NCI-H1436 treated with DMSO at 0.1 percent for 48 hours (cell line): ENCODE measurements around the gene SFMBT2.
"Not testable (repeated sequence)": the region's sequence is repeated elsewhere in the genome, so short reads cannot be mapped to it uniquely, and the experiment has no call there.

Experiments used
- DNase-seq: peaks from one replicate; lab custom pipeline; 2025; lab: John Stamatoyannopoulos, UW

The SFMBT2 gene

DNA sequence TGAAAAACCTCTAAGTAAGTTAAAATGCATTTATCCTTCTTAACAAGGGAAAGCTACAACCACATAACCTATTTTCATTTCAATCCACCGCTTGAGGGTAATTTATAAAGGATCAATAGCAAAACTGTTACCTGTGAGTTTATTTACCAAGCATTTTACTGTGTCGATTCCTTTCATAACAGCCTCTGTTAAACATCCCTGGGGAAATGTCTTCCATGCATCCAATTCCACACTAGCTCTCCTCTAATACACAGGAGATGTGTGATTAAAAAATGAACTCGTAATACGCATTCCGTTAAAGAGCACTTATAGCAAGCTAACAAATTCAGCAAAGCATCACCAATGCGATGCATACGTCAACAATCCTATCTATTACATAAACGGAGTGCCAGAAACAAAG lies 185.7 kb downstream of the SFMBT2 start:
- DNase-seq = no peak

DNA sequence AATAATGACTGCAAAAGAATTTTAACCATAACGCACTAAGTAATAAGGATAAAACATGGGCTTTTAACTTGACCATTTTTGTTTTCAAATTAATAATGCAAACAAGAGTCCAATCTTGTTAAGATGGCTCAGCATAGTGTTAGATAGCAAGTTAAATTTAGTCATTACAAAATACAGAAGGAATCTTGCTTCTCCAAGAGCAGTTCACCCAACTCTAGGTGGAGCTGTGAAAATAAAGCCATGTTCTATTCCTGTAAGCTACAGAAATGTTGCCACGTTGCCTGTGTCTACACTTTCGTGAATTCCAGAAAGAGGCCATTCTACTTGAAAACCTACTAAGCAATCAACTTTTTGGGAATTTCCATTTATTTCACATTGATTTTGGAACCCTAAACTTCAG lies 191.9 kb downstream of the SFMBT2 start:
- DNase-seq = no peak

DNA sequence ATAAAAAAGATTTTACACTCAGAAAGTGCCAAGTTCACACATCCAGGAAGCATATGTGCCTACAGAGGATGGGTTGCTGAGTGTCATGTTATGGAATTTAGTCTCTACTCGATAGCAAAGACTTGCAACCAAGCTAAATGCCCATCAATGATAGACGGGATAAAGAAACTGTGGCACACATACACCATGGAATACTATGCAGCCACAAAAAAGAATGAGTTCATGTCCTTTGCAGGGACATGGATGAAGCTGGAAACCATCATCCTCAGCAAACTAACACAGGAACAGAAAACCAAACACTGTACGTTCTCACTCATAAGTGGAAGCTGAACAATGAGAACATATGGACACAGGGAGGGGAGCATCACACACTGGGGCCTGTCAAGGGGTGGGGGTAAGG lies 198.1 kb downstream of the SFMBT2 start:
- not testable (repeated sequence) for DNase-seq

DNA sequence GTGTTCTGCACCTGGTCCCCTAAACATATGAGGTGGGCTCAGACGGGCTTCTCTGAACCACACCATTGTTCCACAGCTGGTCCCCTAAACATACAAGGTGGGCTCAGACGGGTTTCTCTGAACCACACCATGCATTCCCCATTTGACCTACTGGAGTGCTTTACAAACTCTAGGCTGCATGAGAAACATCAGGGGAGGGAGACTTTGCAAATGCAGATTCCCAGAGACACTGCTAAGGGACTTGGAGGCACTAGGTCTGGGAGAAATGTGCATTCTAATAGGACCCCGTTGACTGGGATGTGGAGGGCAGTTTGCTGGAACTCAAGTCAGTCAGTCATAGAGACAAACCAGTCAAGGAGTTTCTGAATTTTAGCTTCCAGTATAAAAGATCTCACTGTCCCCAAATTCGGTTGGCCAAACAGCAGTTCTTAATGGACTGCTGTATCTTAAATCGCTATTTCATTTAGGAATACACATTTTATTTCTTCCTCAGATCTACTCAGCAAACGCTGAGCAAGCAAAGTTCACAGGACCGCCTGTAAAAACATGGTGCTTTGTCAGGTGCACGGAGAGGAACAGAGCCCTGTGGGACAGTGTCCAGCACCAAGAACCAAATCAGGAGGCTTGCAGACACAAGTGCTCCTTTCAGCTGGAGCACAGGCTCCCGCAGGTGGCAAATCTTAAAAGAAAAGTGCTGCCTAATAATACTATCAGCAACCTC lies 198.8 kb downstream of the SFMBT2 start:
- DNase-seq = no peak

DNA sequence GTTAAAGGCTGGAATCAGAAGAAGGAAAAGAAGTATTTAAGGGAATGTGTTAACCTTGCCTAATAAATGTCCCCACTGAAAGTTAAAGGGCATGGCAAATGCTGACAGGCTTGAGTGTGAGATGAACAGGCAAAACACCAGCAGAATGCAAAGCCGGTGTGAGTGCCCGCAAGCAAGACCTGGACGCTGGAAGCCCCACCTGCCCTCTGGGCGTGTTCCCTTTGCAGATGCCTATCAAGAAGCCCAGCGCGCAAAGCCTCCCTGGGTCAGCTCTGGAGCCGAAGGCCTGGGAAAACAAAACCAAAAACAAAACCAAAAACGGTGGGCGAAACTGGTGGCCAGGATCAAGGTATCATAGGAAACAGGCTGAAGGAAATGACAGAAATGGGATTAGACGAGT lies 200.3 kb downstream of the SFMBT2 start:
- no peak for DNase-seq

DNA sequence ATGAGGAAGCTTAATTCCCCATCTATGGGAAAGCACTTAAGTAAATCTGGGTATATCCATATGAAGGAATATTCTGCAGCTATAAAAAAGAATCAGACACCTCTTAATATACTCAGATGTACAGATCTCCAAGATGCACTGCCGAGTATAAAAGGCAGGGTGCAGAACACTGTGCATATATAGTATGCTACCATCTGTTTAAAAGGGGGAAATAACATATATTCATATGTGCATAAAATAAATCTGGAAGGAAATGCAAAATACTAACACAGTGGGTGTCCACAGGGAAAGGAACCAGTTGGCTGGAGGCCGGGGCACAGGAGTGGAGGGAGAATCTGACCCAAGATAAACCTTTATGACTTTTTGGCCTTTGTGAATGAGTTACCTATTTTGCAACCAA lies 201.4 kb downstream of the SFMBT2 start:
- no peak for DNase-seq

DNA sequence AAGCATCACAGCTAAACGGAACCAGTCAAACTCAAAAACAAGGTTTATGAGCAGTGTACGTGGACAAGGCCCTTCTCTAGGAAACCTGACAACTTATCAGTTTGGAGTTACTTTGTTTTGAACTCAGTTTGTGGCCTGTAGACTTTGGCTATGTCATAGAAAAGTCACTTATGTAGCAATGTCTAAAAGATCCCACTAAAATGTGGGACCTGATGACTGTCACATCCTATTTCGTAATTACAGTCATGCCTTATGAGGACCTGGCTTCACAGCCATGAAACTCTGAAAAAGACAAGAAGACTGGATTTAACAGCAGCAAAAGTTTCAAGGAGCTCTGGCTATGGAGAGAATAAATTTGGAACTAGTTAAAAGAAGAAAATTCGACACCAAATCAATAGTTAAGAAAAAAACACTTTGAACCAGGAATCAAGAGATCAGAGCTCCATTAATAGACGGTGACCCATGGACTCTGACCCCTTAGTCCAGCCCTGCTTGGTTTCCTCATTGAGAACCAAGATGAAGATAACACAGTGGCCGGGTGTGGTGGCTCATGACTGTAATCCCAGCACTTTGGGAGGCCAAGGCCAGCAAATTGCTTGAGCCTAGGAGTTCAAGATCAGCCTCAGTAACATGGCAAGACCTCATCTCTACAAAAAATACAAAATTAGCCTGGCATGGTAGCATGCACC lies 204.3 kb downstream of the SFMBT2 start:
- DNase-seq = no peak

DNA sequence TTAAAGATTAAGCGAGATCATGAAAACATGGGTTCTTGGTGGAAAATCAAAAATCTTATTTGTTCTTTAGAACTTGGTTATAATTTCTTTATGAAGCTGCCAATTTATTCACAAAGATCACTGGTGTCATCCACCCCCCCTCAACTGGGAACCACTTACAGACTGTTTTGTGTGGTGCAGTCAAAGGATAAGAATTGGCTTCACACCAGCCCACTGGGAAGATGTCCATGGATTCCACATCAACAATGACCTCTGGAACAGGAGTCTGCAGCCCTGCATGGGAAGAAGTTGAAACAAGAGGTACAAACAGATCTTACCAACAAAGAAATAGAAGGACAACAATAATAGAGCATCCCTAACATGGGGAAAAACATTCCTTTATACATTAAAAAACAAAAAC lies 205.2 kb downstream of the SFMBT2 start:
- no peak for DNase-seq

DNA sequence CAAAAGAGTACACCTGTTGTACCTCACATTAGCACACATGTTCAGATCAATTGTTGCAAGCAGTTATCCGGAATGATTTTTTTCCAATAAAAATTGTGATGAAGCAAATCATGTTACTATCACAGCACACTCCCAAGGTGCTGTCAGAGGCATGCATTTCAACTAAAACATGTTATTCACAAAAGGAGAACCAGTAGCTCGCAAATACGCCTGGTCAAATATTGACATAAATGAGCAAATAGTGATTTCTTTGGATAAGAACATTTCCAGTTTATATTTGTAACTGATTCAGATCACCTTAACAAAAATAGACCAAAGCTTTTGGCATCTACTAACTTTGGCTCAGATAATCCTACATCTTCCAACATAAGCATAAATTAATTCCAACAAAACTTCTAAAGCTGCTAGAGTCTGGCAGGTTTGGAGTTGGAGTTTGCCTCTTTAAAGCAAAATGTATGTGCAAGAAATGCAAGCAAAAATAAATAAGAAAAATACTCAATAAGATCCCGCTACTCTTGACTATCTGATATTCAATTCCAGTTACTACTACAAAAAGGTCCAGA lies 208.0 kb downstream of the SFMBT2 start:
- DNase-seq = no peak

DNA sequence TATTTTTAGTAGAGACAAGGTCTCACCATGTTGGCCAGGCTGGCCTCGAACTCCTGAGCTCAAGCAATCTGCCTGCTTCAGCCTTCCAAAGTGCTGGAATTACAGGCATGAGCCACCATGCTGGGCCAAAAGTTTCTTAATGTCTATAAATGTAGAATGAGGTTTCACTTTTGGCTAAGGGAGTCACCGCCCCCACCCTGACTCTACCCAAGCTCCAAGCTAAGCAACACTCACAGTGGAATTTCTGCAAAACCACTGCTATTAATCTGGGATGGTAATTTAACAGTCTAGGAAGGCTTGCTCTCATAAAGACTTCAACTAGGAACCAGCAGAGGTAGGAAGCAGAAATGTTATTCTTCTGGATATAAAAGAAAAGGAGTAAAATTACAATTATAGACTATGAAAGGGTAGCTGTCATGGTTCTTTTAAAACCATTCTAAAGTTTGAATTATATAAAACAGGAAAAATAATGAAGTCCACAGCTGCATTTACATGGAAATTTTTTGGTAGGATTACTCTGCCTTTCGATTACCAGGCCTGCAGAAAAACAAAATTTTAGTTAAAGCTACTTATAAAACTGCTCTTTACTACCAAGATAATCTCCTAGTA lies 211.6 kb downstream of the SFMBT2 start:
- DNase-seq = no peak

DNA sequence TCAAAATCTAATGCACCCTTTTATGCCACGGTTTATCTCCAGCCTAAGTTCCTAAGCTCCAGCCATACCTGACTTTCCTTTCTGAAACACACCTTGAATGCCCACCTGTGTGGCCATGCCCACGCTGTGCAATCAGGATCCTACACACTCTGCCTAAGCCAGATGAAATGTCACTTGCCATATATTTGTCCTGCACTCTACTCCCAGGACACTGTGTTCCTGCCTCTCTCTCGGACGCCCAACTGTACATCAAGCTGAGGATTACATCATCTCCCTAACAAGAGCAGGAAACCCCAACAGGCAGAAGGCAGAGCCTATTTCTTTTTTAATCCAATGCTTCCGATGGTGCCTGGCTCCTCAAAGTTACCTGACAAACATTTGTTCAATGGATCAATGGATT lies 214.6 kb downstream of the SFMBT2 start:
- DNase-seq = no peak

DNA sequence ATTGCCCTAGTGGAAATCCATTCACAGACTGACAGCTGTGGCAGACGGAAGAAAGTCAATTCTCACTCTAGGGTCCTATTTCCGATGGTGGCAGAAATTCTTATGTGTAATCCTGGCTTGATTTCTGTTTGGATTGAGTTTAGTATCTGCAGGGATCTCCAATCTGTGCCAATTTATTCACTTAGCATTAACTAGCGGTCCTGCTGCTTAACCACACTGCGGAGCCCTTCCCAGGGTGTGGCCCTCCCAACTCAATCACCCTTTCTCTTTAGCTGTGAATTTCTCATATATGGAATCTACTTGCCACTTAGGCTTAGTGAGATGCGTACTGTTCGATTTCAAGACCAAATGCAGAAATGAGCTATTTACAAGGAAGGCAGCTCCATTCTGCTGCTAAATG lies 215.7 kb downstream of the SFMBT2 start:
- no peak for DNase-seq

DNA sequence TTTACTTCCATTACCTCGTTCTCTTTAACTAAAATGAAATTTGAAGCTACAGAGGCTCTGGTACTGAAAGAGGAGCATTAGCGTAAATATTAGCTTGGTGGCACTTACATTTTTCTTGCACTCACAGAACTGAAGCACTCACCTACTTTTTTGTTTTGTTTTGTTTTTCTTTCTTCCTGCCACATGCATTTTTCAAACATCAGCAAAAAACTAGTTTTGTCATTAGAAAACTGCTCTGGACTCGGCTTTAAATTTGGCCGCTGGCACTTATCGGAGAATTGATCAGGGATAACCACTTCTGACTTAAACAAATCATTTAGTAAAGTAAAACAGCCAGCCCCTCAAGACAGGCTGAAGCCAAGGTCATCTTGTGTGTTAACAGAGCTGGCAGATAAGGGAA lies 216.3 kb downstream of the SFMBT2 start:
- DNase-seq = no peak

DNA sequence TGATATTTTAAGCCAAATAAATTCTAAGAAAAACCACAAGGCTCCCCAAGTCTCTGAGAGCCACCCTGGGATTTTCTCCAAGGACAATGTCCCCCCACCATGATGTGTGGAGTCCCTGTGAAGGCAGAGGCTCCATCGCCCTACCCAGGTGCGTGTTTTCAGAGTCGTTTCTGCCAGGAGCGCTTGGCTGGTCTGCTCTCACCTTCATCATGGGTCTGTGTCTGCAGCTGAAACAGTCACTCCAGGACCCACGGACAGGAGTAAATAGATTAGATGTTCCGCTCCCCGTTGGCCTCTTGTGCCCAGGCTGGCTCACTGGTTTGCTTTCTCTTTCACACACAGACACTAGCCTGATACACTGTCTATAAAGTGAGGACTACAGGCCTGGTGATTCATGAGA lies 217.5 kb downstream of the SFMBT2 start:
- no peak for DNase-seq

DNA sequence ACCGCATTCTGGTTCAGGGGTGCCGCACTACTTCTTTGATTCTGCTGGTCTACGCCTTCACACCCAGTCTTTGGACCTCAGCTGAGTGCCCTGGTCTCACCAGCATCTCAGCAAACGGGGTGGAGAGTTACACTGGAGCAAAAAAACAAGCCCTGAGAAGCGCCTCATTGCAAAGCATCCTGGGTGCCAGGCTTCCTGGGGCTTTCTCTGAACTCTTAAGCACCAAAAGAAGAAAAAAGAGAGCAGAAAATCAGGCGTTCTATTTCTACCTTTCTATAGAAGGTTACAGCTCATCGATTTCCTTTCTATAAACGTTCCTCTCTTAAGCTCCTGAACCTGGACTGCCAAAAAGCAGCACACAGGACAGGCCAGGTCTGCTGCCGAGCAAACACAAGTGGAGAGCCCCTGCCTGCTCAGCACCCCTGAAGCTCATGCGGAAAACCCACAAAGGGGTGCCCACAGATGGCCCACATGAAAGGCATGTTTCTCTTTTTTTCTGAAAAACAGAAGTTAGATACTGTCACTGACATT lies 217.9 kb downstream of the SFMBT2 start:
- no peak for DNase-seq

DNA sequence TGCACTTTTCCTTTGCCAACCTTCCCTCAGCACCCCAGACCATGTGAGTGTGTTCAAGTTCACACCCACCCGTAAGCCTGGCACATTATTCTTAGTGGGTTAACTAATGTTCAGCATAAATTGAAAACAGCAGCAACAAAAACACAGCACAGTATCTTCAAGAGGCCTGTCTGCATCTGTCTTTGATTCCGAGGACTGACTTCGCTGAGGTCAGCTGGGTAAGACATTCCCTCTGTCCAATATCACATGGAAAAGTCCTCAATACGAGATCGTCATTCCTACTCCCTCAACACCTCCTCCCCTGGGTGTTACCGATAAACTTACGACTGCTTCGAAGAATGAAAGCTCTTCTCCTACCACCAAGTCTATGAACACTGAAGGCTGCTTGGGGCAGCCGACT lies 218.8 kb downstream of the SFMBT2 start:
- no peak for DNase-seq

DNA sequence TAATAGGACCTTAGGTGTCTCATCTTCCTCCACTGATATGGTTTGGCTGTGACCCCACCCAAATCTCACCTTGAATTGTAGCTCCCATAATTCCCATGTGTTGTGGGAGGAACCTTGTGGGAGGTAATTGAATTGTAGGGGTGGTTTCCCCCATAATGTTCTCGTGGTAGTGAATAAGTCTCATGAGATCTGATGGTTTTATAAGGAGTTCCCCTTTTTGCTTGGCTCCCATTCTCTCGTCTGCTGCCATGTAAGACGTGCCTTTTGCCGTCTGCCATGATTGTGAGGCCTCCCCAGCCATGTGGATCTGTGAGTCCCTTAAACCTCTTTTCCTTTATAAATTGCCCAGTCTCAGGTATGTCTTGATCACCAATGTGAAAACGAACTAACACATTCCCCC lies 220.1 kb downstream of the SFMBT2 start:
- DNase-seq = not testable (repeated sequence)

DNA sequence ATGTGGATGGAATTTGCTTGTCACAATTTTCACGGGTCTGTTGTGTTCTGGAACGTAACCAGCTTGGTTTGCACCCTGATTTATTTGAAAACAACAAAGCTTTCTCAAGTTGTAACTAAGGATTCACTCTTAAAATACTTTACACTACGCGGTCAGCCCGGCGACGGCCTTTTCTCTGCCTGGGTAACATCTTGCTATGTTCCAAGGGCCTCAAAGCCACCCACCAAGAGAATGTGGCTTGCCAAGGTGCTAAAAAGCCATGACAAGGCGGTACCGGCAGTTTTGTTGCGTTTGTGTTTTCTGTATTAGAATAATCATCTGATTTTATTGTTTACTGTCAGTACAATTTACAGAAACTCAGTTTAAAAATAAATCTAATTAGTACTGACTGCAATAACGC lies 220.9 kb downstream of the SFMBT2 start:
- no peak for DNase-seq

DNA sequence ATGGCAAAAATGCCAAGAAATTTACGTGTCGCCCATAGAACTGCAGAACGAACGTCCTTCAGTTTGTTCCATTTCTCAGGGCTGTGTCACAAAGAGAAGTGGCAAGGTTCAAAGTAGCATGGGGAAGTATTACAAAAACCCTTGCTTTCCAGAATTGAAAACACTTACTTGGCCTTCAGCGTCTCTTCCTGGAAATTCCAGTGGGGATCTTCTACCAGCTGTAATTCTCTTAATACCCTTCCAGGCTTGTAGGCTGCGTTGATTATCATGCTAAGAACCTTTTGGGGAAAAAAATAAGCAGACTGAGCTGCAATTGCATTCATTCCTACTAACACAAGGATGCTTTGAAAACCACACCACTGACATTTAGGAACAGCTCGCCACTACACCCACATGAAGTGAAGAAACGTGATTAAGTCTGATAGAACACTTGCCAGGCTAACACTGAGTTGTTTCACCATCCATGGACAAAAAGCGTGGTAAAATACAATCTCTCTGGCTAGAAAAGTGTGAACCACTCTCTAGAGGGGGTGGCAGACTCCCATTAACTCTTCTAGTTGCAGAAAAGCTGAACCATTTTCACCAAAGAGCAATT lies 222.3 kb downstream of the SFMBT2 start:
- DNase-seq = no peak

DNA sequence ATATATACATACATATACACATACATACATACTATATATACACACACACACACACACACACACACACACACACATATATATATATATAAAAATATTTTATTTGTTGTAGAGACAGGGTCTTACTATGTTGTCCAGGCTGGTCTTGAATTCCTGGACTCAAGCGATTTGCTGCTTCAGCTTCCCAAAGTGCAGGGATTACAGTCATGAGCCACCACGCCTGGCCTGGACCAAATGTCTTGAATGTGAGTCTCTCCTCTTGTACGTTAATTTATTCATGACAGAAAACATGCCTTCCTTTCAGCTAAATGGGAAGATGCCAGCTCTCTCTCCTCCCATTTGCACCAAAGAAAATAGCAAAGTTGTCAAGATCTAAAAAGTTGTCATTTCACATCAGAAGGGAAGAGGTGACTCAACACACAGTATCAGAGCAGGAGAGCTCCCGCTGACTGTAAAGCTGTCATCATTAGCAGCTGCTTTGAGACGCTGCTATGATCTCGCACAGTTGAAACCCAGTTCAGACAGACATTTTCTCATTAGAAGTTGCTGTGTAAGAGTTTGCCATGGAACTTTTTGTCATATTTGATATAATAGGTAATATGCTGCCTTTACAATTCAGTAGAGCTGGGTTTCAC lies 224.3 kb downstream of the SFMBT2 start:
- no peak for DNase-seq

DNA sequence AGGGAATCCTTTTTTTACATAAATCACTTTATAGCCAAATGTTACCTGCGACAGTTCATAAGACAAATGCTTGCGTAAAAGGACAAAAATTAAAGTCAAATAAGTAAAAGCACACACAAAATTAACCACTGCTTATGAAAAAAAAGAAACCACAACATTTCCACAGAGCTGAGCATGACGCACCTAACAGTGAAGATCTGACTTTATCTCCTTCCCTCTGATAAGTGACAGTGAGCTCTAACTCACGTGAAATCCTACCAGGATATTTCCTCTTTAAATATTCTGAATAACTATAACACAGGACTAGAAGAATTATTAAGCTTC lies 225.5 kb downstream of the SFMBT2 start:
- DNase-seq = no peak

DNA sequence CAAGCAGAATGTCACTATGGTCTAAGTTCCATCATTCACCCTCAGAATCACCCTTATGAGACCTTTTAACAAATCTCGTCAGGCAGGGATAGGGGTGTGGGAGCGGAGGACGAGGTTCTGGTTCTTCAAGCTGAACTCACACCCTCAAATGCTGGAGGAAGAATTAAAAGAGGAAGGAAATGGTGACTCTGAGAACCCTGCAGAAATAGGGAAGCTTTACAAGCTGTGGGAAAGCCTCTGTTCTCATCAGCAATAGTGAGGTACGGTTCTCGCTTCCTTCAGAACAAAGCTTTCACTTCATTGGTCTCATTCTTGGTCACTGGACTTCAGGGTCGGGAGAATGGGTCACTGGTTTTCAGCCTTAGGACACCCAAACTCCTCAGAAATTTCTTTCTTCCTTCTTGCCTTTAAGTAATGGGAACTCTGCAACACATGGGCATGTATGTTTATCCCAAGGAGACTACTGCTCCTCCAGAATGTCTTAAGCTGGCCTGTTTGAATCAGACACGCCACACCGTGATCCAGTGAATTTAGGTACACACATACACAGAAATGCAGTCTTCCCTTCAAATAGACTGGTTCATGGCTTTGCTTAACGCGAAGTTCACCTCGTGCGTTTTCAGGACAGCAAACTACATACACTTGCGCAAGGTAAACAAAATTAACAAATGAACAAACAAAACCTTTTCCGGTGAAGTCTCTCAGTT lies 226.0 kb downstream of the SFMBT2 start:
- no peak for DNase-seq
